Panc1 (cell line): ENCODE data around the gene FHOD1.

Experiments
- CTCF ChIP-seq: fragments of 450-650 bp; IDR thresholded peaks from 2 replicates; pipeline ENCODE4 v1.5.1; 2017; ENCODE audit warnings: mild to moderate bottlenecking
- POLR2AphosphoS5 ChIP-seq: IDR thresholded peaks from 2 replicates; pipeline ENCODE4 v1.6.1; 2012; ENCODE audit warnings: mild to moderate bottlenecking, low read depth, low read length, moderate library complexity
- REST ChIP-seq, 2 experiments: IDR thresholded peaks; 2 replicates each; pipeline ENCODE4 v1.6.1; 2011 to 2012; ENCODE audit warnings: low read depth in 2 of 2, control low read depth in 1 of 2, low read length in 1 of 2, mild to moderate bottlenecking in 1 of 2, moderate library complexity in 1 of 2; ENCODE audit not compliant: insufficient read depth in 1 of 2
- SIN3A ChIP-seq: IDR thresholded peaks from 2 replicates; pipeline ENCODE4 v1.6.1; 2012; ENCODE audit warnings: low read depth, mild to moderate bottlenecking, low read length, moderate library complexity, borderline replicate concordance; ENCODE audit not compliant: insufficient read depth

- TF ChIP-seq CTCF (no peak), SIN3A (no peak), REST (IDR thresholded peaks at IDR 0.05; ENCODE audit: insufficient read depth in 1 of 2, low read depth in 2 of 2, low read length in 1 of 2) (no peak), POLR2AphosphoS5 (no peak; the same call in 1 of the 2 replicates)
Observed at GRCh38 chr16:67208154-67208896, 39.0 kb downstream of the FHOD1 start.
